ENCODE results near the gene PHAF1. TPM values are rescaled to one million over a fixed set of nuclear protein-coding genes. Genes with fewer than 3 reads are reported as not detected.

PHAF1 gene
- total and polyA plus RNA-seq, 2 of the 13 experiments (the other 11 are each of a cell fraction or from before 2014, with no cell fraction given) = 48.3 to 174 TPM

DNA sequence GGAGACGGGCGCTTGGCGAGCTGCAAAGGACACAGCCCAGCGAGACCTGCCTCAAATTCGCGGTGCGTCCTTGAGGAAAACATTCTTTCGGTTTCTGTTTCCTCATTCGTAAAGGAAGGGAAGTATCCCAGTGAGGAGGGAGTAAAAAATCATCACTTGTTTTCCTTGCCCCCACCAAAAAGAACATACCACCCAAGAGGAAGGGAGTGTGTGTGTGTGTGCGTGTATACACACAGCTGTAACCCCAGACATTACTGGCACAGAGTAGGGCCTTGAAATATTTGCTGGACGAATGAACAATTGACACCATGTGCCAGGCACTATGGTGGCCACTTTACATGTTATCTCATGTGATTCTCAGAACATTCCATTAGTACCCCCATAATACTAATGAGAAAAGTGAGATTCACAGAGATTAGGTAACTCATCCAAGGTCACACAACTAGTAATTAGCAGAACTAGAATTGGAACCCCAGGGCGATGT is 76.0 kb downstream of the PHAF1 start (continued):
- TF ChIP-seq, protein P1, sequence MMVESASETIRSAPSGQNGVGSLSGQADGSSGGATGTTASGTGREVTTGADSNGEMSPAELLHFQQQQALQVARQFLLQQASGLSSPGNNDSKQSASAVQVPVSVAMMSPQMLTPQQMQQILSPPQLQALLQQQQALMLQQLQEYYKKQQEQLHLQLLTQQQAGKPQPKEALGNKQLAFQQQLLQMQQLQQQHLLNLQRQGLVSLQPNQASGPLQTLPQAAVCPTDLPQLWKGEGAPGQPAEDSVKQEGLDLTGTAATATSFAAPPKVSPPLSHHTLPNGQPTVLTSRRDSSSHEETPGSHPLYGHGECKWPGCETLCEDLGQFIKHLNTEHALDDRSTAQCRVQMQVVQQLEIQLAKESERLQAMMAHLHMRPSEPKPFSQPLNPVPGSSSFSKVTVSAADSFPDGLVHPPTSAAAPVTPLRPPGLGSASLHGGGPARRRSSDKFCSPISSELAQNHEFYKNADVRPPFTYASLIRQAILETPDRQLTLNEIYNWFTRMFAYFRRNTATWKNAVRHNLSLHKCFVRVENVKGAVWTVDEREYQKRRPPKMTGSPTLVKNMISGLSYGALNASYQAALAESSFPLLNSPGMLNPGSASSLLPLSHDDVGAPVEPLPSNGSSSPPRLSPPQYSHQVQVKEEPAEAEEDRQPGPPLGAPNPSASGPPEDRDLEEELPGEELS (CRISPR knock-in tag; IDR thresholded peaks at IDR 0.05) = no peak
- TF ChIP-seq, protein P2, sequence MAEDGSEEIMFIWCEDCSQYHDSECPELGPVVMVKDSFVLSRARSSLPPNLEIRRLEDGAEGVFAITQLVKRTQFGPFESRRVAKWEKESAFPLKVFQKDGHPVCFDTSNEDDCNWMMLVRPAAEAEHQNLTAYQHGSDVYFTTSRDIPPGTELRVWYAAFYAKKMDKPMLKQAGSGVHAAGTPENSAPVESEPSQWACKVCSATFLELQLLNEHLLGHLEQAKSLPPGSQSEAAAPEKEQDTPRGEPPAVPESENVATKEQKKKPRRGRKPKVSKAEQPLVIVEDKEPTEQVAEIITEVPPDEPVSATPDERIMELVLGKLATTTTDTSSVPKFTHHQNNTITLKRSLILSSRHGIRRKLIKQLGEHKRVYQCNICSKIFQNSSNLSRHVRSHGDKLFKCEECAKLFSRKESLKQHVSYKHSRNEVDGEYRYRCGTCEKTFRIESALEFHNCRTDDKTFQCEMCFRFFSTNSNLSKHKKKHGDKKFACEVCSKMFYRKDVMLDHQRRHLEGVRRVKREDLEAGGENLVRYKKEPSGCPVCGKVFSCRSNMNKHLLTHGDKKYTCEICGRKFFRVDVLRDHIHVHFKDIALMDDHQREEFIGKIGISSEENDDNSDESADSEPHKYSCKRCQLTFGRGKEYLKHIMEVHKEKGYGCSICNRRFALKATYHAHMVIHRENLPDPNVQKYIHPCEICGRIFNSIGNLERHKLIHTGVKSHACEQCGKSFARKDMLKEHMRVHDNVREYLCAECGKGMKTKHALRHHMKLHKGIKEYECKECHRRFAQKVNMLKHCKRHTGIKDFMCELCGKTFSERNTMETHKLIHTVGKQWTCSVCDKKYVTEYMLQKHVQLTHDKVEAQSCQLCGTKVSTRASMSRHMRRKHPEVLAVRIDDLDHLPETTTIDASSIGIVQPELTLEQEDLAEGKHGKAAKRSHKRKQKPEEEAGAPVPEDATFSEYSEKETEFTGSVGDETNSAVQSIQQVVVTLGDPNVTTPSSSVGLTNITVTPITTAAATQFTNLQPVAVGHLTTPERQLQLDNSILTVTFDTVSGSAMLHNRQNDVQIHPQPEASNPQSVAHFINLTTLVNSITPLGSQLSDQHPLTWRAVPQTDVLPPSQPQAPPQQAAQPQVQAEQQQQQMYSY (CRISPR knock-in tag; IDR thresholded peaks at IDR 0.05) = no peak
- TF ChIP-seq SIX1 (CRISPR knock-in tag; IDR thresholded peaks at IDR 0.05; ENCODE audit: borderline replicate concordance) = no peak
- no peak for TF ChIP-seq ZNF790 (CRISPR knock-in tag; IDR thresholded peaks at IDR 0.05; ENCODE audit: borderline replicate concordance)
- TF ChIP-seq ZNF607 (CRISPR knock-in tag; IDR thresholded peaks at IDR 0.05; ENCODE audit: borderline replicate concordance) = no peak
- TF ChIP-seq, protein P3, sequence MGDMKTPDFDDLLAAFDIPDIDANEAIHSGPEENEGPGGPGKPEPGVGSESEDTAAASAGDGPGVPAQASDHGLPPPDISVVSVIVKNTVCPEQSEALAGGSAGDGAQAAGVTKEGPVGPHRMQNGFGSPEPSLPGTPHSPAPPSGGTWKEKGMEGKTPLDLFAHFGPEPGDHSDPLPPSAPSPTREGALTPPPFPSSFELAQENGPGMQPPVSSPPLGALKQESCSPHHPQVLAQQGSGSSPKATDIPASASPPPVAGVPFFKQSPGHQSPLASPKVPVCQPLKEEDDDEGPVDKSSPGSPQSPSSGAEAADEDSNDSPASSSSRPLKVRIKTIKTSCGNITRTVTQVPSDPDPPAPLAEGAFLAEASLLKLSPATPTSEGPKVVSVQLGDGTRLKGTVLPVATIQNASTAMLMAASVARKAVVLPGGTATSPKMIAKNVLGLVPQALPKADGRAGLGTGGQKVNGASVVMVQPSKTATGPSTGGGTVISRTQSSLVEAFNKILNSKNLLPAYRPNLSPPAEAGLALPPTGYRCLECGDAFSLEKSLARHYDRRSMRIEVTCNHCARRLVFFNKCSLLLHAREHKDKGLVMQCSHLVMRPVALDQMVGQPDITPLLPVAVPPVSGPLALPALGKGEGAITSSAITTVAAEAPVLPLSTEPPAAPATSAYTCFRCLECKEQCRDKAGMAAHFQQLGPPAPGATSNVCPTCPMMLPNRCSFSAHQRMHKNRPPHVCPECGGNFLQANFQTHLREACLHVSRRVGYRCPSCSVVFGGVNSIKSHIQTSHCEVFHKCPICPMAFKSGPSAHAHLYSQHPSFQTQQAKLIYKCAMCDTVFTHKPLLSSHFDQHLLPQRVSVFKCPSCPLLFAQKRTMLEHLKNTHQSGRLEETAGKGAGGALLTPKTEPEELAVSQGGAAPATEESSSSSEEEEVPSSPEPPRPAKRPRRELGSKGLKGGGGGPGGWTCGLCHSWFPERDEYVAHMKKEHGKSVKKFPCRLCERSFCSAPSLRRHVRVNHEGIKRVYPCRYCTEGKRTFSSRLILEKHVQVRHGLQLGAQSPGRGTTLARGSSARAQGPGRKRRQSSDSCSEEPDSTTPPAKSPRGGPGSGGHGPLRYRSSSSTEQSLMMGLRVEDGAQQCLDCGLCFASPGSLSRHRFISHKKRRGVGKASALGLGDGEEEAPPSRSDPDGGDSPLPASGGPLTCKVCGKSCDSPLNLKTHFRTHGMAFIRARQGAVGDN (CRISPR knock-in tag; IDR thresholded peaks at IDR 0.05) = no peak
- 0 out of 2 replicates have a peak, but pooled peaks have one; percentile 63 for TF ChIP-seq DNMT3B (CRISPR knock-in tag; conservative IDR thresholded peaks at IDR 0.05)
- TF ChIP-seq ZNF350 (CRISPR knock-in tag; IDR thresholded peaks at IDR 0.05; ENCODE audit: borderline replicate concordance, low read depth) = 0 out of 2 replicates have a peak, but pooled peaks have one; percentile 2
- peak; percentile 49; the same call in 1 of the 2 replicates for TF ChIP-seq ZNF709 (CRISPR knock-in tag; IDR thresholded peaks at IDR 0.05)
- TF ChIP-seq ZNF326 (CRISPR knock-in tag; IDR thresholded peaks at IDR 0.05; ENCODE audit: borderline replicate concordance) = no peak
- no peak for TF ChIP-seq ZNF746 (CRISPR knock-in tag; IDR thresholded peaks at IDR 0.05)
- no peak for TF ChIP-seq PRPF4 (IDR thresholded peaks at IDR 0.05; ENCODE audit: low read depth, low read length, poor library complexity, severe bottlenecking)
- TF ChIP-seq ZNF430 (CRISPR knock-in tag; IDR thresholded peaks at IDR 0.05) = no peak
- TF ChIP-seq, protein P4, sequence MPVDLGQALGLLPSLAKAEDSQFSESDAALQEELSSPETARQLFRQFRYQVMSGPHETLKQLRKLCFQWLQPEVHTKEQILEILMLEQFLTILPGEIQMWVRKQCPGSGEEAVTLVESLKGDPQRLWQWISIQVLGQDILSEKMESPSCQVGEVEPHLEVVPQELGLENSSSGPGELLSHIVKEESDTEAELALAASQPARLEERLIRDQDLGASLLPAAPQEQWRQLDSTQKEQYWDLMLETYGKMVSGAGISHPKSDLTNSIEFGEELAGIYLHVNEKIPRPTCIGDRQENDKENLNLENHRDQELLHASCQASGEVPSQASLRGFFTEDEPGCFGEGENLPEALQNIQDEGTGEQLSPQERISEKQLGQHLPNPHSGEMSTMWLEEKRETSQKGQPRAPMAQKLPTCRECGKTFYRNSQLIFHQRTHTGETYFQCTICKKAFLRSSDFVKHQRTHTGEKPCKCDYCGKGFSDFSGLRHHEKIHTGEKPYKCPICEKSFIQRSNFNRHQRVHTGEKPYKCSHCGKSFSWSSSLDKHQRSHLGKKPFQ (CRISPR knock-in tag; IDR thresholded peaks at IDR 0.05; ENCODE audit: insufficient replicate concordance) = no peak
- TF ChIP-seq CBX1 (IDR thresholded peaks at IDR 0.05; ENCODE audit: low read depth) = peak; percentile 3
- TF ChIP-seq, protein P5, sequence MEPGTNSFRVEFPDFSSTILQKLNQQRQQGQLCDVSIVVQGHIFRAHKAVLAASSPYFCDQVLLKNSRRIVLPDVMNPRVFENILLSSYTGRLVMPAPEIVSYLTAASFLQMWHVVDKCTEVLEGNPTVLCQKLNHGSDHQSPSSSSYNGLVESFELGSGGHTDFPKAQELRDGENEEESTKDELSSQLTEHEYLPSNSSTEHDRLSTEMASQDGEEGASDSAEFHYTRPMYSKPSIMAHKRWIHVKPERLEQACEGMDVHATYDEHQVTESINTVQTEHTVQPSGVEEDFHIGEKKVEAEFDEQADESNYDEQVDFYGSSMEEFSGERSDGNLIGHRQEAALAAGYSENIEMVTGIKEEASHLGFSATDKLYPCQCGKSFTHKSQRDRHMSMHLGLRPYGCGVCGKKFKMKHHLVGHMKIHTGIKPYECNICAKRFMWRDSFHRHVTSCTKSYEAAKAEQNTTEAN (CRISPR knock-in tag; conservative IDR thresholded peaks at IDR 0.05) = no peak
- no peak for TF ChIP-seq ZNF335 (CRISPR knock-in tag; IDR thresholded peaks at IDR 0.05)

Data from HepG2 (cell line).